Right lung (tissue), 10 donors: ENCODE results near the gene OR7C2. TPM values are rescaled to one million over a fixed set of nuclear protein-coding genes. Genes with fewer than 3 reads are reported as not detected.
"Not testable (repeated sequence)": the region's sequence is repeated elsewhere in the genome, so short reads cannot be mapped to it uniquely, and the experiment has no call there.

Experiments used
- DNase-seq, 2 donors: peaks; one replicate each; pipeline ENCODE4 v3.0.0-alpha.2; 2013
- long read RNA-seq, 8 donors: transcript quantifications; one replicate each; lab custom pipeline, GENCODE V29; 2026
- polyA plus RNA-seq, 5 donors: library from polyadenylated mRNA; unstranded; fragments of 120-200 nt; gene quantifications; one replicate each; pipeline versions ENCODE4 v1.2.1 to v1.2.3, GENCODE V29; 2013; ENCODE audit warnings: inconsistent platforms in 1 of 5, low replicate concordance in 1 of 5; ENCODE audit not compliant: insufficient read length in 5 of 5, insufficient read depth in 1 of 5

The OR7C2 gene
- polyA plus RNA-seq: not detected
- long read RNA-seq, donor 1: 0 reads
- long read RNA-seq, donor 2: 0 reads
- long read RNA-seq, donor 3: 0 reads
- long read RNA-seq, donor 4: 0 reads
- long read RNA-seq, donor 5: 0 reads
- long read RNA-seq, donor 6: 0 reads
- long read RNA-seq, donor 7: 0 reads
- long read RNA-seq, donor 8: 0 reads

DNA sequence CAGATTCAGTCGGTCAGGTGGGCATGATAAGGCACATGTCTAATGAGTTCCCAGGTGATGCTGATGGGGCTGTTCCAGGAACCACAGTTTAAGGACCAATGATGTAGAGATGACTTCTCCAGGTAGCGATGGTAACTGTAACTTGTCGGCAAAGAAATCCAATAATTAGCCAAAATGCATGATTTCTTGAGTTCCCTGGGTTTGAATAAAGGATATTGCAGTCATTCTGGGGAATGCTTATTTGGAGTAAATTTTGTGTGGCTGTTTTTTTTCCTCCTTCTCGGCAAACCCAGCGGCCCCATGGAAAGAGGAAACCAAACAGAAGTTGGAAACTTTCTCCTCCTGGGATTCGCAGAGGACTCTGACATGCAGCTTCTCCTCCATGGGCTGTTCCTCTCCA is at the start of gene OR7C2:
TSS of gene OR7C2 (plus strand) at position 301 of the 400 bp plus-strand sequence. CDS start at position 301, 0 bp downstream.
- no peak for DNase-seq

DNA sequence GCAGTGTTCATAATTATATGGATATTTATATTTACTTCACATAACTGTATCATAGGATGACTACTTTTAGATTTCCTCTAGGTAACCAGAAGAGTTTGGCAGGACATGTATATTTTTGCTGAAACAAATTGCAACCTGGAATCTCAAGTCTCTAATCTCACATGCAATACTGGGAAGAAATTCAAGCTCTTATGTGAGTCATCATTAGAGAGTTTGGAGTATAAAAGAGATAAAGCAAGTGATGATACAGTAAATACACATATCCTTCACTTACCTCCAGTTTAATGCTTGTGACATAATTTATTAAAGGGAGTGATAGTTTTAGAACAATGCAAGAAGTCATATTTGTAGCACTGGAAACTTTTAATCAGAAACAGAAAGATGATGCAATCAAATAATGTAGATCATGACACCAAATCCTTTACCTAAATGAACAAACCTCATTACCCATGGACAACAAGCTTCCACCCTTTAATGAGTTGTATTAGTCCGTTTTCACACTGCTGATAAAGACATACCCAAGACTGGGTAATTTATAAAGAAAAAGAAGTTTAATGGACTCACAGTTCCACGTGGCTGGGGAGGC is 39.5 kb upstream of the OR7C2 start:
- DNase-seq: no peak

DNA sequence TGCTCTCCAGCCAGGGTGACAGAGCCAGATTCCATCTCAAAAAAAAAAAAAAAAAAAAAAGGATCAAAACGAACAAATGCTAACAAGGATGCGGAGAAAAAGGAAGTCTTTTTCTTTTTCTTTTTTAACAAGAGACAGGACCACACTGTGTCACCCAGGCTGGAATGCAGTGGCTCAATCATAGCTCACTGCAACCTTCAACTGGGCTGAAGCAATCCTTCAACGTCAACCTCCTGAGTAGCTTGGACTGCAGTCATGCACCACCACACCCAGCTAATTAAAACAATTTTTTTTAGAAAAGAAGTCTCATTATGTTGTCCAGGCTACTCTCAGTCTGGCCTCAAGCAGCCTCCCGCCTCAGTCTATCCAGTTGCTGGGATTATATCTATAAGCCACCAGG is 34.6 kb upstream of the OR7C2 start:
- no peak for DNase-seq

DNA sequence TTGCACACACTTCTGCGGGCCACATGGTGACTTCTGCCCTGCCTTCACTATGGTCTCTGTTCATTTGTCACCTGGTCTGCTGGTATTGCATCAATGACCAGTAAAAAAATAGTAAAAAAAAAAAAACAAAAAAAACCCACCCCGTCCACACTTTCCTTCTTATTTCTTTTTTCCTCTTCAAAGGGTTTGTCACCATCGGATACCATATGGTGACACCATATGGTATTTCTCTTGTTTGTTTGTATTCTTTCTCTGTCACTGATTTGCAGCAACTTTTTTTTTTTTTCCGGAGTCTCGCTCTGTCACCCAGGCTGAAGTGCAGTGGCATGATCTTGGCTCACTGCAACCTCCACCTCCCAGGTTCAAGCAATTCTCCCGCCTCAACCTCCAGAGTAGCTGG is 26.2 kb upstream of the OR7C2 start:
- no peak for DNase-seq

DNA sequence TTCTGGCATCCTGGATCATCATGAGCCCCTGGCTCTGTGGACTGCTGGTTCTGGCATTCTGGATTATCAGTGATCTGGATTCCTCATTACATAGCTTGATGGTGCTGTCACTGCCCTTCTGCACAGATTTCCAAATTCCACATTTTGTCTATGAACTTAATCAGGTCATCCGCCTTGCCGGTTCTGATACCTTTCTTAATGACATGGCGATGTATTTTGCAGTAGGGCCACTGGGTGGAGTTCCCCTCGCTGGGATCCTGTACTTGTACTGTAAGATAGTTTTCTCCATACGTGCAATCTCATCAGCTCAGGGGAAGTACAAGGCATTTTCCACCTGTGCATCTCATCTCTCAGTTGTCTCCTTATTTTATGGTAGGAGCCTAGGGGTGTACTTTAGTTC is 24.4 kb upstream of the OR7C2 start:
- DNase-seq: no peak

DNA sequence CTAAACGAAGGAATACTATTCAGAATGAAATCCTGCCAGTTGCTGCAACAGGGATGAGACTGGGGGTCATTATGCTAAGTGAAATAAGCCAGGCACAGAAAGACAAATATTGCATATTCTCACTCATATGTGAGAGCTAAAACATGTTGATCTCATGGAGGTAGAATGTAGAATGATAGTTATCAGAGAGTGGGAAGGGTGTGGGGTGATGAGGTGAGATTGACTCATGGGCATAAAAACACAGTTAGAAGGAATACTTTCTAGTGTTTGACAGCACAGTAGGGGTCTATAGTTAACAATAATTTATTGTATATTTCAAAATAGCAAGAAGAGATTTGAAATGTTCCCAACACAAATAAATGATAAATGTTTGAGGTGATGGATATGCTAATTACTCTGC is 7.8 kb upstream of the OR7C2 start:
- no peak for DNase-seq

DNA sequence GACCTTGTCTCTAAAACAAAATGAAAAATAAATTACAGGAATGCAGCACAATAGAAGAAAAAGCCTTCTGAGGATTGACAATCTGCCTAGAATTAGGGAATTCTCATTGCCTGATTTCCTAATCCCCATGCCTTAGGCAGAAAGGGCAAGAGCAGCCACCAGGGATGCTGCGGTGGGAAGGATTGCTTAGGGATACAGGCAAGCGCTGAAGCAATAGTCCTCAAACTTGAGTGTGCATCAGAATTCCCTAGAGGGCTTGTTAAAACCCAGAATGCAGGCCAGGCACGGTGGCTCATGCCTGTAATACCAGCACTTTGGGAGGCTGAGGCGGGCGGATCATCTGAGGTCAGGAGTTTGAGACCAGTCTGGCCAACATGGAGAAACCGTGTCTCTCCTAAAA is 1.0 kb upstream of the OR7C2 start:
- DNase-seq: no peak

DNA sequence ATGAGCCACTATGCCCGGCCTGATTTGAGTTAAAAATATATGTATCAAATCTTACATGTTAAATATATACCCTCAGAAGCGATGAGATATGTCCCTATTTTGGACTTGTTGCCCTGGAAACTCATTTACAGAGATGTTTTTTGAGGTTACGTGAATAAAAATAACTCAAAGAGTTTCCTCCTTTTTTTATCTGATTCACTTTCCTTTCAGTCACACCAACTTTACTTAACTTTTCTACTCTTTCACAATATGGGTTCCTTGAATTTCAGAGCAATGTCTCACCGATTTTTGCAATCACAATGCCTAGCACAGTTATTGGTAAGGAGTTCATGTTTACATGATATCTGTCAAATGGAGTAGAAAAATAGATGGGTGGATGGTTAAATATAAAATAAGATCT is 2.3 kb downstream of the OR7C2 start:
- no peak for DNase-seq

DNA sequence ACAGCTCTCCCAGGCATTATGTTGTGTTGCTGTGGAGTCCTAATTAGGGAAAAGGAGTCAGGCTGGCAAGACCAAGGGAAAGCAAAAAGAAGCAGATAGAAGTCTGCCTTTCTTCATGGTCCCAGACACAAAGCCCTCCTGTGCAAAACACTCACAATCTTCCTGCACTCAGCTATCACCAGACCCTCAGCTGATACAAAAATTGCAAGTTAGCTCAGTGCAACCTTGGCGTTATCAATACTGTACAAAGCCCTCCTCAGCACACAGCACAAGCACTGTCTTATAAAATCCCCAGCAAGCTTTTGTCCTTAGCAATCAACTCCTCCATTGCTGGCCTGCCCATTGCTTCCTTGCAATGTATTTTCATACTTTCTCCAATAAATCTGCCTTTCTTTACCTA is 3.2 kb downstream of the OR7C2 start:
- DNase-seq: no peak

DNA sequence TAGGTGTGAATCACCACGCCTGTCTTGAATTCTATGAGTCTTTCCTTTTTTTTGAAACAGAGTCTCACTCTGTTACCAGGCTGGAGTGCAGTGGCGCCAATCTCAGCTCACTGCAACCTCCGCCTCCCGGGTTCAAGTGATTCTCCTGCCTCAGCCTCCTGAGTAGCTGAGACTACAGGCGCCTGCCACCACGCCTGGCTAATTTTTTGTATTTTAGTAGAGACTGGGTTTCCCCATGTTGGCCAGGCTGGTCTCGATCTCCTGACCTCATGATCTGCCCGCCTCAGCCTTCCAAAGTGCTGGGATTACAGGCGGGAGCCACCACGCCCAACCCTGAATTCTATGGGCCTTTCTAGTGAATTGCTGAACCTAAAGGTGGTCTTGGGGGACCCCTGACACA is 8.1 kb downstream of the OR7C2 start:
- not testable (repeated sequence) for DNase-seq

DNA sequence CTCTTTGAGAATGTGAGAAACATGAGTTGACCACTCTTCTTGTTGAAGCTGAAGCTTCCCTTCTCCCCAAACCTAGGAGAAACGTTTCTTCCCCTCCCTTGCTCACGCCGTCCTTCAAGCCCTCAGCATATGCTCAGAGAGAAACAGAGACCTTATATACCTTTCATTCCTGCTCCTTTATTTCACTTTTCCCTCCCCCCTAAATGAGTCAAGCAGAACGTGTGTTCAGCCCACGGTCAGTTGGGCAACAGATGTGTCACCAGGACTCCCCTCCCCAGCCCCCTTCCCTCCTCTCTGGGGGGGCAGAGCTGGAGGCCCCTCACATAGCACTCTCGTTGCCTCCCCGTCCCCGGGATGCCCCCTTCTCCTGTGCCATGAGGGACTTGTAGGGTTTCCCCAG is 8.6 kb downstream of the OR7C2 start:
- no peak for DNase-seq

DNA sequence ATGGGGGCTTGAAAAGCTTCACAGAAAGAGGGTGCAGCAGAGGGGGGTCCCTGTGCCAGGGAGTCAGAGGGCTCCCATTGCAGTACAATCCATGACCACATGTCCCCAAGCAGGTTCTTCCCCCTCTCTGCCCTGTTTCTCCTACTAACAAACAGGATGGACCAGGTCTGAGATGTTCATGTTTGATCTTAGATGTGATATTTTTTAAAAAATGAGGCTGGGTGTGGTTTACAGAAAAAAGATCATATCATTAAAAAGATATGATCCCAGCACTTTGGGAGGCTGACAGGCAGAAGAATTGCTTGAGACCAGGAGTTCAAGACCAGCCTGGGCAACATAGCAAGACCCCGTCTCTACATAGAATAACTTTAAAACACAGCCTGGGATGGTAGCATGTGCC is 9.1 kb downstream of the OR7C2 start:
- no peak for DNase-seq

DNA sequence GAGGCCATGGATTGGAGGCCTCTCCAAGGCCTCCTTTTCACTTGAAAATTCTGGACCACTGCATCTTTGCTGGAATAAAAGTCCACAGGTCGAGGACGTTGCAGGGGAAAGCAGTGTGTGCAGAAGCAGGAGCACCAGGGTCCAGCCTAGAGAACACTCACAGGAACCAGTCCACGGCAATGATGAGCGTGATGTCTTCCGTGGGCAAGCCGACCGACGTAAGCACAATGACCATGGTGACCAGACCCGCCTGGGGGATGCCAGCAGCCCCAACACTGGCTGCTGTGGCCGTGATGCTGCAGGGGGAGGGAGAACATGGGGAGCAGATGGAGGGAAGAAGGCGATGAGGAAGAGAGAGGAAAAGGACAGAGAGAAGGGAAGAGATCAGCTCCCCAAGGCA is 11.5 kb downstream of the OR7C2 start:
- DNase-seq: no peak

DNA sequence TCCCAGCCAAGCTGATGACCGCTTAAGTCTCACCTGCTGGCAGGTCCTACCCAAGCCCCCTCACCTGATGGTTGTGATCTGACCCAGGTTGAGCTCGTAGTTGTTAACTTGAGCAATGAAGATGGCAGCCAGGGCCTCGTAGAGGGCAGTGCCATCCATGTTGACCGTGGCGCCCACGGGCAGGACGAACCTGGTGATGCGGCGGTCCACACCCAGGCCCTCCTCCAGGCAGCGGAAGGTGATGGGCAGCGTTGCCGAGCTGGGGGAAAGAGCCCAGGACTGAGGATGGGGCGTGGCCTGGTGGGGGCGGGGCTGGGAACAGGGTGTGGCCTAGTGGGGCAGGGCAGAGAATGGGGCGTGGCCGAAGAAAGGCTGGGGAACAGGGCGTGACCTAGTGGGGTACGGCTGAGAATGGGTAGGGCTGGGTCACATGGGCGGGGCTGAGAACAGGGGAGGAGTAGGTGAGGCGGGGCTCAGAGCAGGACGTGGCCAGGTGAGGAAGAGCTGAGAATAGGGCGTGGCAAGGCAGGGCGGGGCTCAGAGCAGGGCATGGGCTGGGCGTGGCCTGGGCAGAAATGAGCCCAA is 12.9 kb downstream of the OR7C2 start:
- DNase-seq: no peak

DNA sequence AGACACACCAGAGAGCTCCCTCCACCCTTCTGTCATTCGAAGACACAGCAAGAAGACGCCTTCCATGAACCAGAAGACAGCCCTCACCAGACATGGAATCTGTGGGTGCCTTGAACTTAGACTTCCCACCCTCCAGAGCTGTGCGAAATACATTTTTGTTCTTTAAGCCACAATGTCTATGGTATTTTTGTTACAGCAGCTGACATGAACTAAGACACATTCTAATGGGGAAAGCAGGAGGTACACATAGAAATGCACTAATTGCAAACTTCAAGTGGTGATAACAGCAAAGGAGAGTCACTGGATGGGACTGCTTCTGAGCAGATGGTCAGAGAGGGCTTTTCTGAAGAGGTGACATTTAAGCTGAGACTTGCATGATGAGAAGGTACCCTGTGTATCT is 16.2 kb downstream of the OR7C2 start:
- DNase-seq: no peak

DNA sequence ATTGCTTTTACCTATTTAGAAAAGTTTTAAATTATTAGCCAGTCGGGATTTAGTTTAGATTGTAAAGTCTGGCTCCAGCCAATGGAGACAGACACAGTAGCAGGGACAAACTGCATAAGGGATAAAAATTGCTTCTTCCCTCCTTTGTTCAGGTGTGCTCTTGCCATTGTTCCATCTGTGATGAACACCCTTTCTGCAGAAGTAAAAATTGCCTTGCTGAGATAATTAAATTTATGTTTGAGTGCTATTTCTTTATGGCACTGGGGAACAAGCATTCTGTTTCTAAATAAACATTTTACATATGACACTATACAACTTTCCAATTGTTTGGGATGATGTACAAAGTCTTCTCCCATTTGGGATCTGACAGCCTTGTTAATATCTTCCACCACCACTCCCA is 18.0 kb downstream of the OR7C2 start:
- DNase-seq: no peak

DNA sequence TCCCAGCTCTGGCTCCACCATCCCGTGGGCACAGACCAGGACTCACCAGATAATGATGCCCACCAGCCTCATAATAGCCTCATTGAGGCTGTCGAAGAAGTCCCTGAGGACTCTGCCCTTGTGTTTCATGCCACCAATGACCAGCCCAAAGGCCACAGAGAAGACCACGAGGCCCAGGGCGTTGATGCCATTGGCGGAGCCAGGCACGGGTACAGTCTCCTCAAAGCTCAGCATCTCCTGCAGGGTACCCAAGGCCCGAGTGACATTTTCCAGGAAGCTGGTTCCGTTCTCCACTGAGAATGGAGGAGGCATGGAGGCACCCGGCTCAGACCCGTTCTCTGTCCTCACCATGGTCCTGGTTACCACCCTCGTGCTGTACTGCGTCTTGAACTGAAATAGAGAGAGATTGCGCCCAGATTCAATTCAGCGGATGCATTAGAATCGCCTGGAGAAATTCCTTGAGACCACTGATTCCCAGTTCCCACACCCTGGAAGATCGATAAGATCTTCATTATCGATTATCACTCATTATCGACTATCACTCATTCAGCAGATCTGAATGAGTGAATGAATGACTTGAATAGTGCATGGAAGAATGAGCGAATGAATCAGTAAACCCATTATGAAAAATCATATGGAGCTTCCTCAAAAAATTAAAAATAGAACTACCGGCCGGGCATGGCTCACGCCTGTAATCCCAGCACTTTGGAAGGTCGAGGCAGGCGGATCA is 20.8 kb downstream of the OR7C2 start:
- no peak for DNase-seq

DNA sequence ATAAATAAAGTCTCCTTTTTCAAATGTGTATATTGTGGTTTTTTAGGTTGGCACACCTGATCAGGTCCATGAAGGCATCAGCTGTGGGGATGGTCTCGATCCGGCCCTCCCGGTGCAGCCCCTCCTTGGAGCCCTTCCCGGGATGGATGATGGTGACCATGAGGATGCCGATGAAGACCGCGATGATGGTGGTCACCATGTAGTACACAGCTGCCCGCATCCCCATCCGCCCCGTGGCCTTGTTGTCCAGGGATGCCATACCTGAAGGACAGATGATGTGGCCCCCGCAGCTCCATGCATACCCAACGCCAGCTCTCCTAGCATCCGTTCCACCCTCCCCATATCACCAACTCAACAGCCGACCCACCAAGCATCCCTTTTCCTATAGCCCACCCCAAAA is 27.0 kb downstream of the OR7C2 start:
- DNase-seq: no peak

DNA sequence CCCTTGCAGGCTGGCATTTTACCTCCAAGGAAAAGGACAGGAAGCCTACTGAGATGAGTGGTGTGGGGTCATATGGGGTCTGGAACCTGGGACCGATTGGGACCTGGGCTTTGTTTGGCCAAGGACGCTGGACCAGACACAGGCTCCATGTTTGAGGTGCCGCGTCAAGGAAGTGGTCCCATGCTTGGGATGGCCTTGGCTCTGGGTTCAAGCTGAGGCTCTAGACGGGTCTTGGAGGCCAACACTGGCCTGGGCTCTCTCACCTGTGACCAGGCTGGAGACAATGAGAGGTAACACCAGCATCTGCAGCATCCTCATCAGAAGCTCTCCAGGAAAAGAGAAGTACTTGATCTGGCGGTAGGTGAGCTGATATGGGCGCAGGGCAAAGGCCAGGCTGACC is 30.2 kb downstream of the OR7C2 start:
- DNase-seq: no peak

DNA sequence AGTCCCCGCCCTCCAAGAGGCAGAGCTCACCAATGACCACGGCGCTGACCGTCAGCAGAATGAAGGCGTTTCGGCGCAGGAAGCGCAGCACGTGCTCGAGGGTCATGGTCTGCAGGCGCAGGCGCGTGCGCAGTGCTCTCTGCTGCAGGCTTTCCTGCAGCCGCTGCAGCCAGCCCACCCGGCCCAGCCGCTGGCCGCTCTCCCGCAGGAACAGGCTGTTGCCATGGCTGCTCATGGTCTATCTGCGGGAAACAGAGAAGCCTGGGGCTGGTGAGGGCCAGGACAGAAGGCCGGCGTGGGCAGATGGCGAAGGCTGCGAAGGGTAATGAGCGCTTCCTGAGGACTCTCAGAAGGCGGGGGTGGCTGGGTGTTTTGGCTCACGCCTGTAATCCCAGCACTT is 31.4 kb downstream of the OR7C2 start:
- DNase-seq: no peak

DNA sequence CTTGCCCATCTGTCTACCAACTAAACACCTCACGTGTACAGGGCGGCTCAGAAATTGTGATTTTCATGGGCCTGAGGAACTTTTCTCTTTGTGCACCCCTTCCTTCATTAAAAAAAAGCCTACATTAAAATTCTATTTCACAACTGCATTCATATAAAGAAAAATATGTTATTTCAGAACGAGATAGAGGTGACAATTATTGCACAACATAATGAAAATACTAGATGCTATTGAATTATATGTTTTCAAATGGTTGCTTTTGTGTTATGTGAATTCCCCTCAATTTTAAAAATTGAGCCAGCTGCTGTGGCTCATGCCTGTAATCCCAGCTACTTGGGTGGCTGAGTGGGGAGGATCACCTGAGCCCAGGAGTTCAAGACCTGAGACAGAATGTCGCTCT is 33.2 kb downstream of the OR7C2 start:
- no peak for DNase-seq

DNA sequence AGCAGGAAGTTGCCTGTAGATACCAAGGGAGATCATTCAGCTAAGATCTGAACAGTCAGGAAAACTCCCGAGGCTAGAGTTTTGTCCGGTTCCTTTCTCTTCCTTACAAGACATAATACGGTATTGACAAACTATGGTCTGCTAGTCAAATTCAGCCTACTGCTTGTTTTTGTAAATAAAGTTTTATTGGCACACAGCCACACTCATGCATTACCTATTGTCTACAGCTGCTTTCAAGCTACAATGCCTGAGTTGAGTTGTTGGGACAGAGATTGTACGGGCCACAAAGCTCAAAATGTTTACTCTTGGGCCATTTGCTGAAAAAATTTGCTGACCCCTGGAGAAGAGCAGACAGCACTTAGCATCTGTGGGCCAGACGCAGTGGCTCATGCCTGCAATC is 35.8 kb downstream of the OR7C2 start:
- no peak for DNase-seq

DNA sequence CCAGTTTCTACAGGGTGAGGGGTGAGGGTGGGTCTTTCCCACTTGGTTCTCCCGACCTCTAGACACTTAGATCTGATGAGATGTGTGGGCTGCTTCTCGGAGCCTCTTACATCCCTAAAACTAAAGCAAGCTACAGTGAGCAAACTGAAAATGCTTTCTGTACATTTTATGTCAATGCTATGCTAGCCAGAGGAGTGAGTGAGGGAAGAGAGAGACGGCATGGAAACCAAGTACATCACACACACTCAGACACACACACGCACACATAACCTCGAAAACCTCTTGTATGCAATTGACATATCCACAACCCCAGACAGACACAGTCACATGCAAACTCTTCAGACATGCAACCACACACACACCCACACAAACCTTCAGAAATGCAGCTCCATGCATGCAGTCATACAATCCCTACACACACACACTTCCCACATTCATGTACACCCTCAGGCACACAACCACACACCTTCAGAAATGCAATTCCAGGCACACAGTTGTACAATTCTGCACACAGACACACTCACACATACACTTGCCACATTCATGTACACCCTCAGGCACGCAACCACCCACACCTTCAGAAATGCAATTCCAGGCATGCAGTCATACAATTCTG is 37.0 kb downstream of the OR7C2 start:
- no peak for DNase-seq
